ENCODE data around the gene GAGE10. TPM values are rescaled to one million over a fixed set of nuclear protein-coding genes. Genes with fewer than 3 reads are reported as not detected.

GAGE10 gene
- total RNA-seq, 1 experiment from 2014 or later: not detected

DNA sequence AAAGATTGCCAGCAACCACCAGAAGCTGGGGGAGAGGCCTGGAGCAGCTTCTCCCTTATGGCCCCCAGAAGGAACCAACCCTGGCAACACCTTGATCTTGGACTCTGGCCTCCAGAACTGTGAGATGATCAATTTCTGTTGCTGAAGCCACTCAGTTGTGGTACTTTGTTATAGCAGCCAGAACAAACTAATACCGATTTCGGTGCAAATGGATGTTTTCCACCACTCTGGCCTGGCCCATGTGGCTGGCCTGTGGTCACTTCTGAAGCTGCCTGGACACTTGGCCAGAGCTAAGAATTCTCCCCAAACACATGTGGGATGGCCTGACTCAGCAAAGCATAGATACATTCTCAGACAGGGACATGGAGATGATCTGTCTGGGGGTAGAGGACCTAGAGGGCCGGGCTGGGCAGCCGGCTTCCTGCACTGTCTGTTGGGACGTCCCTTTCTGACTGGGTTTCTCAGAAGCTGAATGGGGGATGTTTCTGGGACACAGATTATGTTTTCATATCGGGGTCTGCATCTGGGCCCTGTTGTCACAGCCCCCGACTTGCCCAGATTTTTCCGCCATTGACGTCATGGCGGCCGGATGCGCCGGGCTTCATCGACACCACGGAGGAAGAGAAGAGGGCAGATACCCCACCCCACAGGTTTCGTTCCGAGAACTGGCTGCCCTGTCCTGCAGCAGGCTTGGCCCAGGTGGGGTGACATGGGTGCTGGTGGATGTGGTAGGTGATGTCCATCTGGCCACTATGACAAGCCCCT lies 43.0 kb upstream of the GAGE10 start:
- no peak overlapping the region for H3K4me3 ChIP-seq (ENCODE audit: low read depth in 2 of 2, low read length in 2 of 2)
- no peaks in the 10 kb centered on the region for H3K36me3 ChIP-seq (ENCODE audit: control insufficient read depth, insufficient read depth, low read length)
- H3K27ac ChIP-seq (ENCODE audit: low read length): no peak overlapping the region
- H3K9me3 ChIP-seq (ENCODE audit: control insufficient read depth, insufficient read depth, low read depth, low read length): no peaks in the 10 kb centered on the region
- no peaks in the 10 kb centered on the region for H3K4me1 ChIP-seq (ENCODE audit: control insufficient read depth, insufficient read depth, low read length)
- ChIA-PET CTCF (no interaction called here), POLR2A (no interaction called here)
- ATAC-seq (no peak), DNase-seq (ENCODE audit: low read depth, low spot score) (no peak)
- BruUV-seq (replicated peaks): no TSS peak
- no peaks in the 10 kb centered on the region for H3K27me3 ChIP-seq (ENCODE audit: control insufficient read depth, insufficient read depth, low read length)
- in situ Hi-C loops (cut with HindIII; ENCODE audit: low pct_unique_long_range_greater_than_20kb, low sequenced_read_pairs) (no loop called here), intact Hi-C loops (cut with micrococcal nuclease; ENCODE audit: unreplicated experiment) (no loop called here)
- TF ChIP-seq POLR2AphosphoS5 (IDR thresholded peaks at IDR 0.05; ENCODE audit: low read depth, low read length): no peak

DNA sequence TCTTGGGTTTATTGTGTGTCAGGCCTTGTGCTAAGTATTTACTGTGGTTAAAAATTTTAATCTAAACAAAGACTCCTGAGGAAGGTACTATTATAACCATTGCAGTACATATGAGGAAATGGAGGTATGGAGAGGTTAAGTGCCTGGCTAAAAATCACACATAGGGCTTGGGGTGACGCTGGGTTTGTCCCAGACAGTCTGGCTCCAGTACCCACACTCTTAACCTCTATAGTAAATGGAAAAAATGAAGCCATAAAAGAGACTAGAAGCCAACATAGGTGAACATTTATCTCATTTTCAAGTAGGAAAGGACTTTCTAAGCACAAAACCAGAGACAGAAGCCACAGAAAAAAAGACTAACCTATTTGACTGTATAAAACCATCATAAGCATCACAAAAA lies 40.8 kb upstream of the GAGE10 start:
- Histone ChIP-seq H3K4me1 (ENCODE audit: control insufficient read depth, insufficient read depth, low read length) (no peaks in the 10 kb centered on the region), H3K4me3 (ENCODE audit: low read depth in 2 of 2, low read length in 2 of 2) (no peak overlapping the region), H3K27me3 (ENCODE audit: control insufficient read depth, insufficient read depth, low read length) (no peaks in the 10 kb centered on the region), H3K36me3 (ENCODE audit: control insufficient read depth, insufficient read depth, low read length) (no peaks in the 10 kb centered on the region), H3K9me3 (ENCODE audit: control insufficient read depth, insufficient read depth, low read depth, low read length) (no peaks in the 10 kb centered on the region), H3K27ac (ENCODE audit: low read length) (no peak overlapping the region)
- no TSS peak for BruUV-seq (replicated peaks)
- POLR2A ChIA-PET: no interaction called here
- in situ Hi-C loops (cut with HindIII; ENCODE audit: low pct_unique_long_range_greater_than_20kb, low sequenced_read_pairs) (no loop called here), intact Hi-C loops (cut with micrococcal nuclease; ENCODE audit: unreplicated experiment) (no loop called here)
- CTCF ChIA-PET: no interaction called here
- DNase-seq (ENCODE audit: low read depth, low spot score) (no peak), ATAC-seq (no peak)
- TF ChIP-seq POLR2AphosphoS5 (IDR thresholded peaks at IDR 0.05; ENCODE audit: low read depth, low read length) (no peak), TCF7L2 (IDR thresholded peaks at IDR 0.05; ENCODE audit: low read depth, low read length) (no peak), SIN3A (IDR thresholded peaks at IDR 0.05; ENCODE audit: borderline replicate concordance, insufficient read depth, low read depth, low read length) (no peak)
- TF ChIP-seq, protein P1, sequence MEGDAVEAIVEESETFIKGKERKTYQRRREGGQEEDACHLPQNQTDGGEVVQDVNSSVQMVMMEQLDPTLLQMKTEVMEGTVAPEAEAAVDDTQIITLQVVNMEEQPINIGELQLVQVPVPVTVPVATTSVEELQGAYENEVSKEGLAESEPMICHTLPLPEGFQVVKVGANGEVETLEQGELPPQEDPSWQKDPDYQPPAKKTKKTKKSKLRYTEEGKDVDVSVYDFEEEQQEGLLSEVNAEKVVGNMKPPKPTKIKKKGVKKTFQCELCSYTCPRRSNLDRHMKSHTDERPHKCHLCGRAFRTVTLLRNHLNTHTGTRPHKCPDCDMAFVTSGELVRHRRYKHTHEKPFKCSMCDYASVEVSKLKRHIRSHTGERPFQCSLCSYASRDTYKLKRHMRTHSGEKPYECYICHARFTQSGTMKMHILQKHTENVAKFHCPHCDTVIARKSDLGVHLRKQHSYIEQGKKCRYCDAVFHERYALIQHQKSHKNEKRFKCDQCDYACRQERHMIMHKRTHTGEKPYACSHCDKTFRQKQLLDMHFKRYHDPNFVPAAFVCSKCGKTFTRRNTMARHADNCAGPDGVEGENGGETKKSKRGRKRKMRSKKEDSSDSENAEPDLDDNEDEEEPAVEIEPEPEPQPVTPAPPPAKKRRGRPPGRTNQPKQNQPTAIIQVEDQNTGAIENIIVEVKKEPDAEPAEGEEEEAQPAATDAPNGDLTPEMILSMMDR (IDR thresholded peaks at IDR 0.05): no peak
- TF ChIP-seq, protein P2, sequence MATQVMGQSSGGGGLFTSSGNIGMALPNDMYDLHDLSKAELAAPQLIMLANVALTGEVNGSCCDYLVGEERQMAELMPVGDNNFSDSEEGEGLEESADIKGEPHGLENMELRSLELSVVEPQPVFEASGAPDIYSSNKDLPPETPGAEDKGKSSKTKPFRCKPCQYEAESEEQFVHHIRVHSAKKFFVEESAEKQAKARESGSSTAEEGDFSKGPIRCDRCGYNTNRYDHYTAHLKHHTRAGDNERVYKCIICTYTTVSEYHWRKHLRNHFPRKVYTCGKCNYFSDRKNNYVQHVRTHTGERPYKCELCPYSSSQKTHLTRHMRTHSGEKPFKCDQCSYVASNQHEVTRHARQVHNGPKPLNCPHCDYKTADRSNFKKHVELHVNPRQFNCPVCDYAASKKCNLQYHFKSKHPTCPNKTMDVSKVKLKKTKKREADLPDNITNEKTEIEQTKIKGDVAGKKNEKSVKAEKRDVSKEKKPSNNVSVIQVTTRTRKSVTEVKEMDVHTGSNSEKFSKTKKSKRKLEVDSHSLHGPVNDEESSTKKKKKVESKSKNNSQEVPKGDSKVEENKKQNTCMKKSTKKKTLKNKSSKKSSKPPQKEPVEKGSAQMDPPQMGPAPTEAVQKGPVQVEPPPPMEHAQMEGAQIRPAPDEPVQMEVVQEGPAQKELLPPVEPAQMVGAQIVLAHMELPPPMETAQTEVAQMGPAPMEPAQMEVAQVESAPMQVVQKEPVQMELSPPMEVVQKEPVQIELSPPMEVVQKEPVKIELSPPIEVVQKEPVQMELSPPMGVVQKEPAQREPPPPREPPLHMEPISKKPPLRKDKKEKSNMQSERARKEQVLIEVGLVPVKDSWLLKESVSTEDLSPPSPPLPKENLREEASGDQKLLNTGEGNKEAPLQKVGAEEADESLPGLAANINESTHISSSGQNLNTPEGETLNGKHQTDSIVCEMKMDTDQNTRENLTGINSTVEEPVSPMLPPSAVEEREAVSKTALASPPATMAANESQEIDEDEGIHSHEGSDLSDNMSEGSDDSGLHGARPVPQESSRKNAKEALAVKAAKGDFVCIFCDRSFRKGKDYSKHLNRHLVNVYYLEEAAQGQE (IDR thresholded peaks at IDR 0.05; ENCODE audit: insufficient read depth in 1 of 2, low read depth in 2 of 2, low read length in 1 of 2): no peak

DNA sequence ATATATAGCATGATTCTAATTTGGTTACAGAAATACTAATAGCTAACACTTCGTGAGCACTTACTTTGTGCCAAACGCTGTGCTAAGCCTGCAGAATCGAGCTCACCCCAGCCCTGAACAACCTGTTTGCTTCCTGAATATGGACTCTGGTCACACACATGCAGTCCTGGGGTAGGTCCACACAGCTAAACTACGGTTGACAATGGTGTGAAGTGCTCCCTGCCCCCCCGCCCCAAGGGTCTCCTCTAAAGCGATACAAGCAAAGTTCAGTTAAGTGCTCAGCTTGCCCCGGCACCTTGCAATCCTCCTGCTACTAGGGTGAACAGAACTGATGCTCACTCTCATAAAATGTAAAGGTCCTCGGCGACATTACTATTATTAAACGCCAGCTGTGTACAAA lies 39.8 kb upstream of the GAGE10 start:
- ChIA-PET CTCF (no interaction called here), POLR2A (no interaction called here)
- no peaks in the 10 kb centered on the region for H3K4me1 ChIP-seq (ENCODE audit: control insufficient read depth, insufficient read depth, low read length)
- no peak overlapping the region for H3K27ac ChIP-seq (ENCODE audit: low read length)
- H3K9me3 ChIP-seq (ENCODE audit: control insufficient read depth, insufficient read depth, low read depth, low read length): no peaks in the 10 kb centered on the region
- in situ Hi-C loops (cut with HindIII; ENCODE audit: low pct_unique_long_range_greater_than_20kb, low sequenced_read_pairs) (no loop called here), intact Hi-C loops (cut with micrococcal nuclease; ENCODE audit: unreplicated experiment) (no loop called here)
- H3K27me3 ChIP-seq (ENCODE audit: control insufficient read depth, insufficient read depth, low read length): no peaks in the 10 kb centered on the region
- ATAC-seq: no peak
- DNase-seq (ENCODE audit: low read depth, low spot score): no peak
- no peak overlapping the region for H3K4me3 ChIP-seq (ENCODE audit: low read depth in 2 of 2, low read length in 2 of 2)
- BruUV-seq (replicated peaks): no TSS peak
- TF ChIP-seq, protein P2 (IDR thresholded peaks at IDR 0.05; ENCODE audit: insufficient read depth in 1 of 2, low read depth in 2 of 2, low read length in 1 of 2): no peak
- TF ChIP-seq, protein P1 (IDR thresholded peaks at IDR 0.05): no peak
- no peak for TF ChIP-seq POLR2AphosphoS5 (IDR thresholded peaks at IDR 0.05; ENCODE audit: low read depth, low read length)
- no peak for TF ChIP-seq SIN3A (IDR thresholded peaks at IDR 0.05; ENCODE audit: borderline replicate concordance, insufficient read depth, low read depth, low read length)
- TF ChIP-seq TCF7L2 (IDR thresholded peaks at IDR 0.05; ENCODE audit: low read depth, low read length): no peak
- no peaks in the 10 kb centered on the region for H3K36me3 ChIP-seq (ENCODE audit: control insufficient read depth, insufficient read depth, low read length)

Data from Panc1 (cell line).